ELR (cell line): ENCODE data around the gene SRP72.
A peak's percentile ranks its signal among the peaks of the same experiment; 100 is the strongest.

ENCODE experiments used
- DNase-seq: peaks from one replicate; pipeline ENCODE4 v3.0.0-alpha.2; 2015; ENCODE audit warnings: low read depth

SRP72 gene

DNA sequence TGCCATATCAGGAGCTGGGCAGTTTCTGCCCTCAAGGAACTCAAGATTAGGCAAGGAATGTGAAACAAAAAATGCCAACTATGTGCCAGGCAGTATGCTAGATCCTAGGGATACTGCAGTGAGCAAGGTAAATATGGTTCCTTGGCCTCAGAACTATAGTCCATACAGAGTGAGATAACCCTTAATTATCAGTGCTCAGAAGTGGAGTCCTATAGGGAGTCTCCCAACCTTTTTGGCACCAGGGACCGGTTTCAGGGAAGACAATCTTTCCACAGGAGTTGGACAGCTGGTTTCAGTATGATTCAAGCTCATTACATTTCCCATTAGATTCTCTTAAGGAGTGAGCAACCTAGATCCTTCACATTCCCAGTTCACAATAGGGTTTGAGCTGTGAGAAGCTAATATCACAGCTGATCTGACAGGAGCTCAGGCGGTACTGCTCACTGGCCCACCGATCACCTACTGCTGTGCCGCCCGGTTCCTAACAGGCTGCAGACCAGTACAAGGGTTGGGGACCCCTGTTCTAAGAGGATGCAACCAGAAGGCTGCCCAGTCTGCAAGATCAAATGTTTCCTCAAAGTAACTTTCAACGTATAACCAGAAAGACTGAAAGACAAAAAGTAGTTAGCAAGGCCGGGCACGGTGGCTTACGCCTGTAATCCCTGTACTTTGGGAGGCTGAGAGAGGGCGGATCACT lies 1.7 kb upstream of the SRP72 start:
- peak; percentile 59 for DNase-seq

DNA sequence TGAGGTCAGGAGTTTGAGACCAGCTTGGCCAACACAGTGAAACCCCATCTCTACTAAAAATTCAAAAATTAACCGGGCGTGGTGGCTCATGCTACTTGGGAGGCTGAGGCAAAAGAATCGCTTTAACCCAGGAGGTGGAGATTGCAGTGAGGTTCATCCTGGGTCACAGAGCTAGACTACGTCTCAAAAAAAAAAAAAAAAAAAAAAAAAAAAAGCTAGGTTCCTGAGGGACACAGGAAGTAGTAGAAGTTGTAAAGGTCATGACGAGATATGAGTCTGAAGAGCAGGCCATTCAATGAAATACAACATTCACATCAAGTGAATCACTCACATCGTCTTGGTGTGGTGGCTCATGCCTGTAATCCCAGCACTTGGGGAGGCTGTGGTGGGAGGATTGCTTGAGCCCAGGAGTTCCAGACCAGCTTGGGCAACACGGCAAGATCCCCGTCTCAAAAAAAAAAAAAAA lies 1.1 kb upstream of the SRP72 start:
- DNase-seq, result peak; percentile 94

DNA sequence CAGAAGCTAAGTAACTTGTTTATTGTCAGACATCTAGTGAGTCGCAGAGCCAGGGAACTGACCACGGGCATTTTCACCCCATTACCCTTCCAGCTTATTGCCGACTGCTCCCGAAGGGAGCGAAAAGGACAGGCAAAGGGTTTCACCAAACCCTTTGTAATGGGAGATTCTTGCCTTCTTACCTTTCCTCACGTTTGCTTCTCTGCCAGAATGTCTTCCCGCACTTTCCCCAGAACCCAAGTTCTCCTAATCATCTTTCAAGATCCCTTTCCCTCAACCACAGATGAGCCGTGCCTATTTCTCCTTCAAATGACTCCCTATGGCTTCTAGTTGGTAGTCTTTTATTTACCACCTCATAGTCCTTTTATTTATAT lies 520 bp upstream of the SRP72 start:
- no peak for DNase-seq

DNA sequence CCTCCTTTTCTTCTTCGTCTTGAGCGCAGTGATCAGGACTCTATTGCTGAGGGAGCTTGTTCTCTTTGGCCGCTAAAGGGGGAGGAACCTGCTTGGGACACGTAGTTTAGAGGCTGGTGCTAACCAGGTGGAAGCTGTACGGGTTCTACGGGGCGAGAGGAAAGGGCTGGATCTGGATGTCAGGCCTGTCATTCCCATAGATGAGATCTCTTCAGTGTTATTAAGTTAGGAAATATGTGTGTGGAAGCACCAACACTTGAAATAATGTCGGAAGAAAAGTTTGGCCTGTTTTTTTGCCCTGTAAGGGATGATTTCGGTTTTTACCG lies 643 bp downstream of the SRP72 start:
- DNase-seq, result peak; percentile 63

DNA sequence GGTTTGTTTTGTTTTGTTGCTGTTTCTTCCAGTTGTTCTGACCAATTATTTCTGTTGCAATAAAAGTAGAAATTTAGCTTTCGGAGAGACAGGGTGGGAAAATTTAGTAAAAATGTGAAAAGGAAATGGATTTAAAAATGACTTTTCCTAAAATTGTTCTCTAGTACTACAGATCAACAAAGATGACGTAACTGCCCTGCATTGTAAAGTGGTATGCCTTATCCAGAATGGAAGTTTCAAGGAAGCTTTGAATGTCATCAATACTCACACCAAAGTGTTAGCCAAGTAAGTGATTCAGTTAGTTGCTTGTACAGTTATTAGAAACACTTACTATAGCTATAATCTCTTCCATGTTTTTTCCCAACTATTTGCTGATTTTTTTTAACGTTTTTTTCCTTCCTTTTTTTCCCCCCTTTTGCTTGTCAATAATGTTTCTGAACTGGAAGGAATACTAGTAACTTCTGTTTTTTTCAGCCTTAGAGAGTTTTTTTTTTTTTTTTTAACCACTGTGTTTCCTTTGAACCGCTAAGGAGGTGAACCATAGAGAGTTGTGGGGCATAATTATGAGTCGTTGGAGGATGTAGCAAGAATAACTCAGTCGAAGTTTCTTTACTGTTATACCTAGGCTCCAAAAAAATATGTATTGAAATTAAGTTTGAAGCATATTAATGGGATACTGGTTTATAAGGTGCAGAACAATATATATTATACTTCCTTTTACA lies 2.2 kb downstream of the SRP72 start:
- no peak for DNase-seq

DNA sequence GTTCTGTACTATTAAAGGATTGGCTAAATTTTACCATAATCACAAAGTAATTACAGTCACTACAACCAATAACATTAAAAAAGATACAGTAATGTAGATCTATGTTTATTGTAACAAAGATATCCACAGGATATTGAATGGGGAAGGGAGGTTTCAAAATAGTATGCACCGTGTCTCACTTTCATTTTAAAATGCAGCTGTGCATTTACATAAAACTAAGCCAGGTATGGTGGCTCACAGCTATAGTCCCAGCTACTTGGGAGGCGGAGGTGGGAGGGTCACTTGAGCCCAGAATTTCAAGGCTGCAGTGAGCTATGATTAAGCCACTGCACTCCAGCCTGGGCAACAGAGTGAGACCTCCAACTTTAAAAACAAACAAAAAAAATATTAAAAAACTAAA lies 8.5 kb downstream of the SRP72 start:
- no peak for DNase-seq

DNA sequence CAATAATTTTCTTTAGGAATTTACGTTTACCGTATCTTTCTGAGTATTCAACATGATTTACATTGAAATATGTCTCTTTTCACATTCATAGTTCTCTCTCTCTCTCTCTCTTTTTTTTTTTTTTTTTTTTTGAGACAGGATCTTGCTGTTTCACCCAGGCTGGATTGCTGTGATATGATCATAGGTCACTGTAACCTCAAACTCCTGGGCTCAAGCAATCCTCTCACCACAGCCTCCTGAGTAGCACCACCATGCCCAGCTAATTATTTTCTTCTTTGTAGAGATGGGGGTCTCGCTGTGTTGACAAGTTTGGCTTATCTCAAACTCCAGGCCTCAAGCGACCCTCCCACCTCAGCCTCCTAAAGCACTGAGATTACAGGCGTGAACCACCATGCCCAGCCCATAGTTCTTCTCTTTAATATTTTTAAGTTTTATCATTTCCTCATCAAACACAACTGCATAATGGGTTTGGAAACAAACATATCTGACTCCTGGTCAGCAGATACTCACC lies 9.8 kb downstream of the SRP72 start:
- no peak for DNase-seq

DNA sequence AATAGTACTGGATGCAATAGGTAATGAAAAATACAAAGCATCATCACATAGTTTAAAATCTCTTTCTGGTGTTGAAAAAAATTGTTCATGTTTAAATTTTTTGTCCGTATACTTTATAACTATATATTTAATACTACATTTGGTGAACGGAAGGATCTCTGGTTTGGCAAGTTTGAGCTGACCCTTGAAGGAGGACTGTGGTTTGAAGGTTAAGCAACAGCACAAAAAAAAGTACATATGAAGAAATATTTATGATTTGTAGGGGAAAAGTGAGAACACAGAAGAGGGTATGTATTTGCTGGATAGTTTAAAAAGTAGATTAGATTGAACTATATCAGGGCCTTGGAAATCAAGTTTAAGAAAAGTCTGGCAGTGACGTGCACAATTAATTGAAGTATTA lies 13.3 kb downstream of the SRP72 start:
- DNase-seq, result no peak

DNA sequence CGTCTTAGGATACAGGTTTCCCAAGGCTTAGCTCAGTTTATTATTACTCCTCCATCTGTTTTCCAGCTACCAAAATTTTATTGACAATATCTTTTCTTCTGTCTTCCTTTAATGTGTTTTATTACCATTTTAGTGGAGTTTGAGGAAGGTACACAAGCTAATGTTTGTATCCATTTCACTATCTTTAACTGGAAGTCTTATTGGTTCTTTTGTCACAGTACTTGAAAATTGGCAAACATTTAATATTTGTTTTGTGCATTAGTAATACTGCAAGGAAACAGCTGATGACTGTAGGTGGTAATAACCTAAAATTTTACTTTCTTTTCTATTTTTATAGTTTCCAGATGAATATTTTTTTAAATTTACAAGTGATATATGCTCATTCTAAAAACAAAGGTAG lies 28.8 kb downstream of the SRP72 start:
- no peak for DNase-seq

DNA sequence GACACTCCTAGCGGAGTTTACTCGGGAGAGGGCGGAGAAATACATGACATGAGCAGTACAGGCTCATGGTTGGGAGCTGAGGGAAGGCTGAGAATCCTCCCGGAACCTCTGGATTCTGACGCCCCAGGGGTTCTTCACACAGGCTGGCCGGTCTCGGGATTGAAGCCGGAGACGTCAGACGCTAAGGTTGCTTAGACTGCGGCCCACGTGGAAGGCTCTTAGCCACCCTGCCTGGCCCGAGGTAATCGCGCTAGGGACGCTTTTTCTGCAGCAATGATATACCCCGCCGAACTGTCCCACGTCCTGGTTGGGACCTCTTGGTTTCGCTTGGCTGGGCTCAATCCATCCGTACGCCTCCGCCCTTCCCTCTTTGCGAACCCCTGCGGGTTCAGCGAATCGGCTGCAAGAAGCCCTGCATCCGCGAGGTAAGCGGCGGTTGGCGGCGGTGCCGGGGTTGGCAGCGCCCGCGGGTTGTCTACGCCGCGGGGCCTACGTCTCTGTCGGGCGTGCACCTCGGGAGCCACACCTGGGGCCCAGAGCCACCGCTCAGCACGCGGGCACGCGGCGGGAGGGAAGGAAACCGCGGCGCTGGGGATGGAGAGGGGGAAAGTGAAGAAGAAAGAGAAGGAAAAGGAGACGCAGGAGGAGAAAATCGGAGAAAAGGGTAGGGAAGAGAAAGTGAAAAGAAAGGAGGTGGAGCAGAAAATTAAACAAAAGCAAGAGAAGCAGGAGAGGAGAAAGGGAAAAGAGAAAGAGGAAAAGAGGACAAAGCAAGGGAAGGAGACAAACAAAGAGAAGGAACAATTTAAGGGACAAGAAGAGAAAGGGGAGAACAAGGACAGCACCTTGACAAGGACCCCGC lies 38.1 kb downstream of the SRP72 start, which contains the start of gene ARL9:
Gene ARL9, plus strand, starts transcription at position 523 of the 862 bp plus-strand sequence. Its CDS starts 72 bp downstream, at position 595.
- DNase-seq, result peak; percentile 72

DNA sequence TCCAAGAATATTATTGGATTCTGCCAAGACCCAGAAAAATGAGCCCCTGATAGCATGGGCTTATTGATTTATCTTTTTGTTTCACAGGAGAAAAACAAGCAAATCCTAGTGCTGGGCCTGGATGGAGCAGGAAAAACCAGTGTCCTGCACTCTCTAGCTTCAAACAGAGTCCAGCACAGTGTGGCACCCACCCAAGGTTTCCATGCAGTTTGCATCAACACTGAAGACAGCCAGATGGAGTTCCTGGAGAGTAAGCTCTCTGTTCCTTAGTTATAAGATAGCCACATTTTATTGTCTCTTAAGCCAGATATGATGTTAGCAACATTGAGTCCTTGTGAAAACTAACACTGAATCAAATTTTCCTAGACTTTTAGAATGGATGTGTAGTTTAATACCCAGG lies 43.7 kb downstream of the SRP72 start:
- no peak for DNase-seq

DNA sequence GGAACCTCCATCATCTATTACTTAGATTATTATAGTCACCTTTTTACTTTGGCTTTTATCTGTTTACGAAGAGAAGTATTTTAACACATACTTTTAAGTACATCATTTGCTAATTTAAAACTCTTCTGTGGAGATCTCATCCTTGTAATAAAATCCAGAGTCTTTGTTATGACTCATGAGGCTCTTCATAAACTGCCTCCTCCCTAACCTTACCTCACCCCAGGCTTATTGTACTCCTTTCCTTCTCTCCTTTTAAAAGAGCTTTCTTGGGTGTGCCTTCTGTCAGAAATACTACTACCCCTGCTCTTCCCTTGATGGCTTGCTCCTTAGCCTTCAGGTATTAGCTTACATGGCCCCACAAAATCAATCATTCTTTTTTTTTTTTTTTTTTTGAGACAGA lies 44.7 kb downstream of the SRP72 start:
- peak; percentile 19 for DNase-seq

DNA sequence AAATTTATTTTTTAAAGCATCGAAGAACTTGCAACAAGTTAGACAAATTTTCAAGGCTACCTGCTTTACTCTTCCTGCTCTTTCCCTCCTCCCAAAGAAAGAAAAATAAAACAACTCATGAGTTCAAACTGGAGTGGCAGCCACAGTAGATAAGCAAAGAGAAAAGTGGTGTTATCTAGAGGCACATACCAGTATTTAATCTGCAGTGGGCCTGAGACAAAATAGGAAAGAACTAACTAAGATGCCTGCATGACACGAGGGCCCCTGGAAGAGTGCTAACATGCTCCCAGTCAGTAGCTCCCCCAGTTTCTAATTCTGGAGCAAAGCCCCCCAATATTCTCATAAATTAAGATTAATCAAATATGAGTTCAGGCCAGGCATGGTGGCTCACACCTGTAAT lies 46.1 kb downstream of the SRP72 start:
- no peak for DNase-seq

DNA sequence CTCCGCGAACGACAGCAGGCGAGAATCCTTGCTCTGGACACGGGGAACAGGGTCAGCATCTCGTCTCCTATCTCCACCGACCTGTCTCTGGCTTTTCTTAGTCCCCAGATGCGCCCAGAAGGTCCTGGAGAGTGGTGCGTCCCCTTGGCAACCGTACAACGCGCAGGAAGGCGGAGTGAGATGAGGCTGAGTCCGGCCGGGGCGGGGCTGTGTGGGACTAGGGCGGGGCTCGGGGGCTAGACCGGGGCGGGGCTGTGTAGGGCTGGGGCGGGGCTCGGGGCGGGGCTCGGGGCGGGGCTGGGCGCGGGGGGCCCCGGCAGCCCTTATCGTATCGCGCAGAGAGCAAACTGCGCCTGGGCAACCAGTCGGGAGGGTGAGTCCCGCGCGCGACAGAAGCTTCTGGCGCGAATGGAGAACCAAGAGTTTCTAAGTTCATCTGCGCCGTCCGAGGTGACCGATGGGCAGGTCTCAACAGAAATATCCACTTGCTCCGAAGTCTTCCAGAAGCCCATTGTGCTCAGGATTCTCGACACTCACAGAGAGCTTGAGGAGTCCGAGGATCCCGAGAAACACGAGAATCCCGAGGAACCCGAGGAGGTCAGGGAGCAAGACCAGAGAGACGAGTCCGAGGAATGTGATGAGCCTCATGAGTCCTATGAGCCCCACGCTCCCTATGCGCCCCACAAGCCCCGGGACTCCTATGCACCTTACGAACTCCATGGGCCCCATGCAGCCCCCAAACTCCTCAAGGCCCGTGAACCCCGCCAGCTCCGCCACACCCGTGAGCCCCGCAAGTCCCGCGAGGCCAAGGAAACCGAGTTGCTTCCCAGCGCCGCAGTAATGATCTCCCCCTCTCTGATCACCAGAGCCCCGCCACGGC lies 63.1 kb downstream of the SRP72 start:
- peak; percentile 89 for DNase-seq

DNA sequence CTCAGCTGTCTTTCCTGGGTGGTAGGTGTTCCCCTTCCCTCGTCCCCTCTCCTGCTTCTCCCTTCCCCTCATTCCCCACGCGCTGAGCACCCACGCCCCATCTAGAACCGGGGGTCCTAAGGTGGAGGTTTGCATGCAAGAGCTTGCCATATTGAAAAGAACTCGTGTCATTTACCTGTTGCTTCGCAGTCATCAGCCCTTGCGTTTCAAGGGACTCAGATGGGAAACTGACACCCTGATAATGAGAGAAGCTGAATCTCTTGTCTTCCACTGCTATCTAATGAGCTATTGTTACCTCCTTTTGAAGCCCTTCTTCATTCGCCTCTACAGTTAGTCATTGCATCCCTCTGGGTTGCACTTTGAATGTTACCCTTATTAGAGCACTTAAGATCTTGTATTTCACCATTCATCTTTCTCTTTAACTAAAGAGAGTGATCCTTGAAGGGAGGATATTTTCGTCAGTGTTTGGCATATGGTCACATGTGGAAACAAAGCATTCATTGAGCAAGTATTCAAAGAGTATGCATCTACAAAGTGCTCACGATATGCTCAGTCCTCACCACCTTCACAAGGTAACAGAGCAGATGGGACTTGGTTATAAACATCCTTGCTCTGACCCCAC lies 63.8 kb downstream of the SRP72 start:
- no peak for DNase-seq

DNA sequence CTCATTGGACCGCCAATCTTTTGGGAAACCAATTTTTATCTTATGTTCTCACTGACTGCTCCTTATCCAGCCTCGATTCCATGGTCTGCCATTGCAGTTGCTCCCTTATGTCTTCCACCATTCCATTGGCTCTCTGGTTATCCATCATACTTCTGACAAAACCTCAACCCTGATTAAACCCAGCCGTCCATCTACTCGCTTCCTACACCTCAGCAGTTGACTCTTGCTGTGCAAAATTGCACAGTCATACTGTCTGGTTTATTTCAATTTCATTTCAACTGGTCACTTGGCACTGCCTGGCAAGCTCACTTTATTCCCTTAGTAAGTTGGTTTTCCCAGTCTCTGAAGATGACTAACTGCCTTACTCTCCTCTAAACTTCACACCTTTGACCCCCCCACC lies 64.4 kb downstream of the SRP72 start:
- no peak for DNase-seq

DNA sequence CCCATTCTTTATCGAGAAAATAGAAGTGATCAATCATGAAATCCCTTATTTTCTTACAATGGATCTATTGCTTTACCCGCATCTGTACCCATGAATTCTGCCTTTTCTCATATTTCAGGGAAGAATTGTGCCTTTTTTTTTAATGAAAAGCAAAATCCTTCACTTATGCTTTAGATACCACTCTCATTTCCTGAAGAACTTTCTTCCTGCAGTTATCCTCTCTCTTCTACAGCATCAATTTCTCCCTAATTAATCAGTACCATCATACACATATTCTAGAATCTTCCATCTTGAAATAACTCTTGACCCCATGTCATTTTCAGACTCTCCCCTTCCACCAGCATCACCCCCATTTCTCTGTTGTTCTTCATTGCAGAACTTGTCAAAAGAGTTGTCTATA lies 64.8 kb downstream of the SRP72 start:
- DNase-seq, result no peak

DNA sequence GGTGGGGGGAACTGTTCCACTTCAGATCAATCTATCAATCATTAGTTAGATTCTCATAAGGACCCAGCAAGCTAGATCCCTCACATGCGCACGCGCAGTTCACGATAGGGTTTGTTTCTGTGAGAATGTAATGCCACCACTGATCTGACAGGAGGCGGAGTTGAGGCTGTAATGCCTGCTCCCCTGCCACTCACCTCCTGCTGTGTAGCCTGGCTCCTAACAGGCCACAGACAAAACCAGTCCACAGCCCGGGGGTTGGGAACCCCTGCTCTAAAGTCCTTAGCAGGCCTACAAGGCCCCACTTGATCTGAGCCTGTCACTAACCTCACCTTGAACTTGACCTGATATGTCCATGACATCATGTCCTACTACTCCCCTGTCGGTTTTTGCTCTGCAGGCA lies 68.5 kb downstream of the SRP72 start:
- no peak for DNase-seq

DNA sequence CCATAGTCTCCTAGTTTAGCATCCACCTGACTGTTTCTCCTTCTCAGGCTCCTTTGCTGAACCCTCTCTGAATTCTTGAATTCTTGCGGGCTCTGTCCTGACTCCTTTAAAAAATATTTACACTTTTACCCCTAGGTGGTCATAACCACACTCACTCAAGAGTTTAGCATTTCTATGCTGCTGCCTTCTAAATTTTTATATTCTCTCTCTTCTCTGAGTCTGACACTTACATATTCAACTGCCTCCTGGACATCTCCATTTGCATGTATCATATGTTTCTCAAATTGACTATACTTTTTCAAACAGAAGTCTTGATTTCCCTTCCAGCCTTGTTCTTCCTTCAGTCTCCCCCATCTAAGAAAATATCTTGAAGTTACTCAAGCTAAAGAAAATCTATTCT lies 69.7 kb downstream of the SRP72 start:
- DNase-seq, result no peak

DNA sequence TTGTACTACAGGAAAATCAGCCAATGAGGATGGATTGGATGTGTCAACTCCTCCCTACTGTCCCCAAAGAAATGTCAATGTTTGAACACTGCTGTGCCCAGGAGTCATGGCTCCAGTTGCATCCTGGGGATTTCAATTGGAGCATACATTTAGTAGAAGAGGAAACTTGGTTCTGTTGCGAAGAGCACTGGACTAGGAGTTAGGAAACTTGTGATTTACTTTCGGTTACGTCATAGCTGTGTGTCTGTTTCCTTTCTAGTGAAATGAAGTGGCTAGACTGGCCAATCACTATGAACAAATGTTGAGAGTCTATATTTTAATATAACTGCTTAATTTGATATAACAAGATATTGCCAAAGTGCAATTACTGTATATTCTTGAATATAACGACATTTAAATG lies 73.4 kb downstream of the SRP72 start:
- DNase-seq, result no peak

DNA sequence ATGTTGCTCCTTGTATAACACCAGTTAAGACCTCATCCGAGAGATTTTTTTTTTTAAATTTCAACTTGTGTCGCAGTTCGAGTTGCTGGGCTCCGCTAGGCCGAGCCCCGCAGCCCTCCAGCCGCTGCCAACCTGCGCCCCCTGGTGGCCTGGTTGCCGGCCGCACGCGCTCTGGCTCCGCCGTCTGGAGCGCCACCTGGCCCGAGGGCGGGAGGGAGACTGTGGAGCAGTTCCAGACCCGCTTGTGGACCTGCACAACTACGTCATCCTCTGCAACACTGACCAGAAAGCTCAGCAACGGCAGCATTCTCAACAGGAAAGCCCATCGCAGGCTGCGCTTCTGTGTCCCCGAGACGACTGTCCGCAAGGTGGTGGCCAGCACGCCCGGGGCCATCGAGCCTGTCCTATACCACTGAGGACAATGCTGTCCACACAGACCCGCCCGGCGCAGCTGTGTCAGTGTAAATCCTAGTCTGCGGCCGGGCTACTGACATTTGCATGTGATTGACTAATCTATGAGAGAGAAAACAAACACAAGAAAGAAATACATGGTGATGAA lies 77.2 kb downstream of the SRP72 start:
- peak; percentile 86 for DNase-seq
